K562 (cell line): Measurements from ENCODE around the gene WNT3. TPM values are rescaled to one million over a fixed set of nuclear protein-coding genes. Genes with fewer than 3 reads are reported as not detected.

Experiments
- ATAC-seq: fragments of 200-7000 bp; cut with Tn5 transposase; 3 replicates; pipeline ENCODE4 v1.9.1; 2020; ENCODE audit warnings: moderate library complexity
- BruUV-seq: library from RNA; stranded (reverse); fragments of 400-500 nt; replicated peaks from 2 replicates; lab custom pipeline; 2021; lab: Mats Ljungman, UMichigan
- CTCF ChIA-PET: fragments of 300-600 bp; formaldehyde crosslinking; extraction: SDS; loops from one replicate; lab custom pipeline; 2021; ENCODE audit warnings: low intra/inter-chr PET ratio; lab: Yijun Ruan, JAX
- POLR2A ChIA-PET: fragments of 300-600, 350-650 bp; sonication (Branson Sonifier 250); formaldehyde crosslinking; extraction: SDS; loops from one replicate; lab custom pipeline; 2021; ENCODE audit warnings: antibody characterized with exemption, inconsistent platforms; lab: Yijun Ruan, JAX
- DNase-seq, 4 experiments: peaks; one replicate each; pipeline versions ENCODE4 v3.0.0 to v3.0.0-alpha.2; 2011 to 2018; ENCODE audit warnings: low spot score in 3 of 4, mixed read lengths in 3 of 4; ENCODE audit errors: extremely low read depth in 1 of 4
- FAIRE-seq: peaks from 2 replicates; lab custom pipeline; 2011; peaks lifted over from hg19 to GRCh38; lab: Jason Lieb, UNC
- H2AFZ ChIP-seq: 2 replicates; pipeline ENCODE4 v1.6.0; 2011; ENCODE audit warnings: low read depth, low read length, control low read depth, inconsistent platforms
- H3K27ac ChIP-seq: fragments of 200-600 bp; 3 replicates; pipeline ENCODE4 v1.8.0; 2011; ENCODE audit warnings: low read depth, mild to moderate bottlenecking, control low read depth, inconsistent platforms, low read length, moderate library complexity, mixed read lengths; ENCODE audit errors: extremely low read depth
- H3K27me3 ChIP-seq, 2 experiments: fragments of 300-600 bp in 1 of 2; 2 replicates in 1 of 2; 3 replicates in 1 of 2; pipeline versions ENCODE4 v1.6.0 to v1.8.0; 2011; ENCODE audit warnings: inconsistent platforms in 2 of 2, low read length in 2 of 2, mild to moderate bottlenecking in 1 of 2, mixed read lengths in 1 of 2, moderate library complexity in 1 of 2; ENCODE audit not compliant: control insufficient read depth in 2 of 2, insufficient read depth in 2 of 2
- H3K36me3 ChIP-seq: fragments of 300-600 bp; 3 replicates; pipeline ENCODE4 v1.8.0; 2011; ENCODE audit warnings: mild to moderate bottlenecking, low read length, inconsistent platforms; ENCODE audit not compliant: control insufficient read depth, insufficient read depth
- H3K4me1 ChIP-seq, 2 experiments: fragments of 200-600 bp in 1 of 2; replicated peaks in 1 of 2; 2 replicates in 1 of 2; 3 replicates in 1 of 2; pipeline versions ENCODE4 v1.5.1 to v1.8.0; 2011; ENCODE audit warnings: inconsistent platforms in 2 of 2, low read length in 2 of 2, mild to moderate bottlenecking in 1 of 2, mixed read lengths in 1 of 2, moderate library complexity in 1 of 2; ENCODE audit not compliant: control insufficient read depth in 2 of 2, insufficient read depth in 2 of 2
- H3K4me2 ChIP-seq: 2 replicates; pipeline ENCODE4 v1.6.1; 2011; ENCODE audit warnings: low read length, control low read depth, inconsistent platforms, mixed read lengths; ENCODE audit not compliant: insufficient read depth
- H3K4me3 ChIP-seq: fragments of 200-600 bp; sonication (generic), shearing (Covaris generic); 2 replicates; pipeline ENCODE4 v1.5.1; 2016; ENCODE audit warnings: control low read depth, inconsistent platforms
- H3K79me2 ChIP-seq: fragments of 200-600 bp; 3 replicates; pipeline ENCODE4 v1.8.0; 2011; ENCODE audit warnings: low read length, inconsistent platforms; ENCODE audit not compliant: control insufficient read depth, insufficient read depth
- H3K9ac ChIP-seq, 2 experiments: 2 replicates each; pipeline versions ENCODE4 v1.6.0 to v1.6.1; 2011; ENCODE audit warnings: low read depth in 2 of 2, low read length in 2 of 2, control low read depth in 1 of 2, inconsistent platforms in 1 of 2, mild to moderate bottlenecking in 1 of 2, mixed read lengths in 1 of 2; ENCODE audit not compliant: insufficient read depth in 1 of 2
- H3K9me1 ChIP-seq: one replicate; pipeline ENCODE4 v1.6.0; 2011; ENCODE audit warnings: inconsistent platforms, mild to moderate bottlenecking, low read length, moderate library complexity; ENCODE audit not compliant: control insufficient read depth, insufficient read depth
- H3K9me3 ChIP-seq: replicated peaks from 2 replicates; pipeline ENCODE4 v1.5.1; 2011; ENCODE audit warnings: low read depth, low read length, inconsistent platforms; ENCODE audit not compliant: control insufficient read depth, insufficient read depth
- H4K20me1 ChIP-seq: replicated peaks from 2 replicates; pipeline ENCODE4 v1.6.1; 2011; ENCODE audit warnings: low read length, inconsistent platforms, mixed read lengths; ENCODE audit not compliant: control insufficient read depth, insufficient read depth
- KDM2B ChIP-seq: fragments of 250-450 bp; sonication (Bioruptor Pico); IDR thresholded peaks from 2 replicates; pipeline ENCODE4 v1.8.0; 2021; ENCODE audit warnings: mild to moderate bottlenecking, moderate library complexity
- RFX7 ChIP-seq: fragments of 250-450 bp; sonication (Bioruptor Pico); IDR thresholded peaks from 2 replicates; pipeline ENCODE4 v1.5.1; 2021; ENCODE audit warnings: mild to moderate bottlenecking
- STAT5A ChIP-seq: IDR thresholded peaks from 2 replicates; pipeline ENCODE4 v1.6.1; 2012; ENCODE audit warnings: low read length, inconsistent platforms, borderline replicate concordance
- TEAD4 ChIP-seq, 2 experiments: sonication (generic) in 1 of 2; formaldehyde crosslinking in 1 of 2; IDR thresholded peaks; 2 replicates each; pipeline versions ENCODE4 v1.6.1 to v1.8.0; 2012 to 2022; ENCODE audit warnings: borderline replicate concordance in 1 of 2, inconsistent platforms in 1 of 2, low read length in 1 of 2, mild to moderate bottlenecking in 1 of 2, missing genetic modification reagents in 1 of 2
- ZNF133 ChIP-seq: fragments of 250-450 bp; sonication (Bioruptor Pico); IDR thresholded peaks from 2 replicates; pipeline ENCODE4 v1.4.0; 2020; ENCODE audit warnings: mild to moderate bottlenecking
- ZNF41 ChIP-seq: fragments of 250-450 bp; sonication (Bioruptor Pico); conservative IDR thresholded peaks from 2 replicates; pipeline ENCODE4 v1.4.0; 2020; ENCODE audit warnings: mild to moderate bottlenecking
- ZNF778 ChIP-seq: fragments of 450-650 bp; formaldehyde crosslinking; IDR thresholded peaks from 2 replicates; pipeline ENCODE4 v1.4.0; 2020; ENCODE audit warnings: mild to moderate bottlenecking, moderate library complexity
- WGBS: fragments of 100-300 bp; shearing (Covaris generic); methylation state at CpG from one replicate; pipeline ENCODE4 v1.1.6; 2016; ENCODE audit warnings: low coverage, mixed read lengths; ENCODE audit not compliant: insufficient coverage; ENCODE audit errors: missing lambda C conversion rate; 5-methylcytosine and 5-hydroxymethylcytosine counted together
- in situ Hi-C: fragments of 300-500 bp; cut with MboI; formaldehyde crosslinking; loops from 4 replicates; pipeline ENCODE4 v1.15.0; 2018; ENCODE audit warnings: inconsistent platforms, mixed read lengths
- intact Hi-C: fragments of 100-400 bp; cut with micrococcal nuclease; formaldehyde crosslinking; loops from 2 replicates; pipeline ENCODE4 v1.14.2; 2022
- polyA plus RNA-seq, 8 experiments: library from polyadenylated mRNA; depleted of rRNA in 4 of 8; stranded (reverse) in 5 of 8; unstranded in 3 of 8; fragments of >200 nt; fragmentation: Nextera tagmentation in 2 of 8; fragmentation: Illumina TruSeq in 1 of 8; extraction: Ambion mirVana in 2 of 8; extraction: Trizol in 1 of 8; gene quantifications; 2 replicates each; pipeline versions ENCODE4 v1.2.1 to v1.2.3, GENCODE V29; 2011 to 2014; ENCODE audit warnings: inconsistent platforms in 1 of 8, missing spikeins in 1 of 8
- total RNA-seq, 7 experiments: library from RNA; depleted of rRNA in 6 of 7; stranded (reverse); fragments of >200 nt in 6 of 7; fragmentation: Illumina TruSeq in 2 of 7; extraction: Trizol in 2 of 7; gene quantifications; 2 replicates each; pipeline versions ENCODE4 v1.2.1 to v1.2.3, GENCODE V29; 2011 to 2021; ENCODE audit warnings: low replicate concordance in 1 of 7
- TF ChIP-seq, protein P1 (sequence below): fragments of 450-650 bp; formaldehyde crosslinking; IDR thresholded peaks from 2 replicates; pipeline ENCODE4 v1.4.0; 2020; ENCODE audit warnings: mild to moderate bottlenecking

The WNT3 gene
- total and polyA plus RNA-seq, 9 of the 15 experiments (the other 6 are each of a cell fraction or from before 2014, with no cell fraction given) = 1.5 to 6.1 (median 3.3) TPM

DNA sequence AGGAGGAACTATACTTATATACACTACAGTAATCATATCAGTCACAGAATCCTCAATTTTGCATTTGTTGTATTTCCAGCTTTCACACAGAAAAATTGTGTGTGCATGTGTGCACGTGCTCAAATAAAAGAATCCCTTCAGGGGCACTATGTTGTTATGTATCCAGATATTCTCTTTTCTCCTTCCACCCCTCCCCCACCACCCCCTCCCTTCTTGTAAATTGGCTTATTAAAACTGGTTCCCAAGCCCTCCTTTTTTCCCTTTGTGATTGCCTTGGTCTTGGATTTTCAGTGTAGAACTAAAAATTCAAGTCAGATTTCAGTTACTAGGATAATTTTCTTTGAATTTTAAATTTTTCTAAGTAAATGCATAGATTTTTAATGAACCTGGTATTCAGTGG lies 86.3 kb downstream of the WNT3 start:
- Histone ChIP-seq H3K9me1 (no peaks in the 10 kb centered on the region), H3K9ac (no peak overlapping the region), H3K36me3 (peaks cover 25% of the 10 kb centered on the region), H3K4me3 (no peak overlapping the region), H4K20me1 (no peaks in the 10 kb centered on the region), H3K27ac (no peak overlapping the region), H3K4me1 (peaks cover 0 to 3% of the 10 kb centered on the region in 2 experiments; a peak in 1 of 5 replicates), H3K4me2 (no peak overlapping the region), H3K27me3 (no peaks in the 10 kb centered on the region), H3K79me2 (no peaks in the 10 kb centered on the region), H3K9me3 (no peaks in the 10 kb centered on the region), H2AFZ (no peak overlapping the region)
- intact Hi-C loops (no loop called here), in situ Hi-C loops (no loop called here)
- FAIRE-seq (no peak), ATAC-seq (no peak), DNase-seq (no peak)
- BruUV-seq = no TSS peak
- WGBS = 91% methylated on average over 1 of the region's 1 CpG
- CTCF ChIA-PET = no interaction called here
- TF ChIP-seq, protein P1, sequence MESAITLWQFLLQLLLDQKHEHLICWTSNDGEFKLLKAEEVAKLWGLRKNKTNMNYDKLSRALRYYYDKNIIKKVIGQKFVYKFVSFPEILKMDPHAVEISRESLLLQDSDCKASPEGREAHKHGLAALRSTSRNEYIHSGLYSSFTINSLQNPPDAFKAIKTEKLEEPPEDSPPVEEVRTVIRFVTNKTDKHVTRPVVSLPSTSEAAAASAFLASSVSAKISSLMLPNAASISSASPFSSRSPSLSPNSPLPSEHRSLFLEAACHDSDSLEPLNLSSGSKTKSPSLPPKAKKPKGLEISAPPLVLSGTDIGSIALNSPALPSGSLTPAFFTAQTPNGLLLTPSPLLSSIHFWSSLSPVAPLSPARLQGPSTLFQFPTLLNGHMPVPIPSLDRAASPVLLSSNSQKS (CRISPR knock-in tag) = no peak
- TF ChIP-seq ZNF133 (CRISPR knock-in tag) = no peak
- no peak for TF ChIP-seq ZNF778
- TF ChIP-seq STAT5A = no peak
- TF ChIP-seq RFX7 (CRISPR knock-in tag) = no peak
- TF ChIP-seq KDM2B (CRISPR knock-in tag) = no peak
- no peak for TF ChIP-seq ZNF41 (CRISPR knock-in tag)
- no peak for TF ChIP-seq TEAD4 (IDR thresholded peaks at IDR 0.05; ENCODE audit: low read length)
- TF ChIP-seq TEAD4 (CRISPR knock-in tag; IDR thresholded peaks at IDR 0.05; ENCODE audit: borderline replicate concordance) = no peak
- POLR2A ChIA-PET = interaction anchor here (0.9 kb wide), 1 partner anchor 19 kb away, joined by 3 read pairs; no protein-coding TSS in a partner anchor
